ENCODE measurements around the gene IRF1.

IRF1 gene

DNA sequence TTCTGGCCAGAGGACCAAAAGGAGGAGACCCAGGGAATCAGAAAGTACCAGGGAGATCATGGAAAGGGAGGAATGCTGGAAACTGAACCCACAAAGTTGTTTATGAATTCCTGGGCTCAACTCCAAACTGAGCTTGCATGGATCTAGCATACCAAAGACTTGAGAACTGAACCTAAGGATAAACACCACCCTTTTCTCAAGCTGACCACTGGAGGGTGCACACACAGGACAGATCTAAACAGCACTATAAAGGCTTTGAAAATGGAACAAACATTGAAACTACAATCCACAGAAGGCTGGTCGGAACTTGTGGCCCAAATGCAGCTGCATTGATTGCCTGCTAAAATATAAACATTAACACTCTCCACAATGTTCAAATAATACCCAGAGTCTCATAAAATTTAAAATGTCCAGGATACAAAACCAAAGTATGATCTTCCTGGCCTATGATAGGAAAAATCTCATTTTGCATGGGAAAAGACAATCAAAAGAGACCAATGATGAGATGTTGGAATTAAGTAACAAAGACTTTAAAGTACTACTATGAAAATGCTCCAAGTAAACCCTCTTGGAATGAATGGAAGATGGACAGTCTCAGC lies 15.6 kb upstream of the IRF1 start:
- in situ Hi-C loops (cut with MboI; ENCODE audit: low sequenced_read_pairs, unreplicated experiment): no loop called here
- TF ChIP-seq, protein P1, sequence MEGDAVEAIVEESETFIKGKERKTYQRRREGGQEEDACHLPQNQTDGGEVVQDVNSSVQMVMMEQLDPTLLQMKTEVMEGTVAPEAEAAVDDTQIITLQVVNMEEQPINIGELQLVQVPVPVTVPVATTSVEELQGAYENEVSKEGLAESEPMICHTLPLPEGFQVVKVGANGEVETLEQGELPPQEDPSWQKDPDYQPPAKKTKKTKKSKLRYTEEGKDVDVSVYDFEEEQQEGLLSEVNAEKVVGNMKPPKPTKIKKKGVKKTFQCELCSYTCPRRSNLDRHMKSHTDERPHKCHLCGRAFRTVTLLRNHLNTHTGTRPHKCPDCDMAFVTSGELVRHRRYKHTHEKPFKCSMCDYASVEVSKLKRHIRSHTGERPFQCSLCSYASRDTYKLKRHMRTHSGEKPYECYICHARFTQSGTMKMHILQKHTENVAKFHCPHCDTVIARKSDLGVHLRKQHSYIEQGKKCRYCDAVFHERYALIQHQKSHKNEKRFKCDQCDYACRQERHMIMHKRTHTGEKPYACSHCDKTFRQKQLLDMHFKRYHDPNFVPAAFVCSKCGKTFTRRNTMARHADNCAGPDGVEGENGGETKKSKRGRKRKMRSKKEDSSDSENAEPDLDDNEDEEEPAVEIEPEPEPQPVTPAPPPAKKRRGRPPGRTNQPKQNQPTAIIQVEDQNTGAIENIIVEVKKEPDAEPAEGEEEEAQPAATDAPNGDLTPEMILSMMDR (IDR thresholded peaks at IDR 0.05; ENCODE audit: borderline replicate concordance, control extremely low read depth, extremely low read depth, insufficient read depth, missing control alignments): peak; percentile 52

DNA sequence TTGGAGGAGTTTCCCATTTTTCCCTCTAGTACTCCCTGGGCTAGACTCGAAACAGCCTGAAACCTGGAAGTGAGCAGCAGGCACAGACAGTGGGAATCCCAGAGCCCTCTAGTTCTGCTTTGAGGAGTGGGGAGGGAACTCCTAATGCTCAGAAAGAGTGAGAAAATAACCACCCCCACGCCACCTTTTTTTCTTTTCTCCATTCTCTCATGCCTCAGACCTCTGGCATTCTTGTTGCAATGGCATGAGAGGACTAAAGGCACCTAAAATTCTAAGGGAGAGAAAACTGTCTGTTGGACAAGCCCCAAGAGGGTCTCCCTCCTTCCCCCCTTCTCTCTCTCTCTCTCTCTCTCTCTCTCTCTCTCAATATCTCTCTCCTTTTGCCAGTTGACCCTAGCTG lies 15.1 kb upstream of the IRF1 start:
- TF ChIP-seq, protein P1 (IDR thresholded peaks at IDR 0.05; ENCODE audit: borderline replicate concordance, control extremely low read depth, extremely low read depth, insufficient read depth, missing control alignments): no peak
- in situ Hi-C loops (cut with MboI; ENCODE audit: low sequenced_read_pairs, unreplicated experiment): no loop called here
- DNase-seq (ENCODE audit: low spot score): no peak

More for the DNA sequence above, 15.6 kb upstream of the IRF1 start:
- peak; percentile 63 for DNase-seq (ENCODE audit: low spot score)

DNA sequence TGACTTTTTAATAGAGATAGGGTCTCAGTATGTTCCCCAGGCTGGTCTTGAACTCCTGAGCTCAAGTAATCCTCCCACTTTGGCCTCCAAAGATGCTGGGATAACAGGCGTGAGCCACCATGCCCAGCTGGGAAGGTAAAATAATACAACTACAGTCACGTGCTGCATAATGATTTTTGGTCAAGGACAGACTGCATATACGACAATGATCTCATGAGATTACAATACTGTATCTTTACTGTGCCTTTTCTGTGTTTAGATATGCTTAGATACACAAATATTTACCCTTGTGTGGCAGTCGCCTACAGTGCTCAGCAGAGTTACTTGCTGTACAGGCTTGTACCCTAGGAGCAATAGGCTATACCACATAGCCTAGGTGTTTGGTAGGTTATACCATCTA lies 14.2 kb upstream of the IRF1 start:
- in situ Hi-C loops (cut with MboI; ENCODE audit: low sequenced_read_pairs, unreplicated experiment): no loop called here

DNA sequence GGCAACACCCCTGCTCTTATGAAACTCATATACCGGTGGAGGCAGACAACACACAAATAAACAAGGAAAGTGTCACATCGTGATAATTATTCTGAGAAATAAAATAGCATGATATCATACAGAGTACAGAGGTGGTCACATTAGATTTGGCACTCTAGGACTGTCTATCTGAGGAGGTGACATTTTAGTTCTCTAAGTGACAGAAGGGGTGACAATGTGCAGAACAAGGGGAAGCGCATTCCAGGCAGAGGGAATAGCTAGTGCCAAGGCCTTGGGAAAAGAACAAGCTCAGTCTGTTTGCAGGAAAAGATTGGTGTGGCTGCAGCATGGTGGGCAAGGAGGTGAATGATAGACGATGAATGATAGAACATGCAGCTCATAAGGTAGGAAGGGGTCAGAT lies 12.7 kb upstream of the IRF1 start:
- TF ChIP-seq, protein P1 (IDR thresholded peaks at IDR 0.05; ENCODE audit: borderline replicate concordance, control extremely low read depth, extremely low read depth, insufficient read depth, missing control alignments): no peak
- in situ Hi-C loops (cut with MboI; ENCODE audit: low sequenced_read_pairs, unreplicated experiment): no loop called here
- no peak for DNase-seq (ENCODE audit: low spot score)

More for the DNA sequence above, 14.2 kb upstream of the IRF1 start:
- DNase-seq (ENCODE audit: low spot score): no peak
- TF ChIP-seq, protein P1 (IDR thresholded peaks at IDR 0.05; ENCODE audit: borderline replicate concordance, control extremely low read depth, extremely low read depth, insufficient read depth, missing control alignments): no peak

DNA sequence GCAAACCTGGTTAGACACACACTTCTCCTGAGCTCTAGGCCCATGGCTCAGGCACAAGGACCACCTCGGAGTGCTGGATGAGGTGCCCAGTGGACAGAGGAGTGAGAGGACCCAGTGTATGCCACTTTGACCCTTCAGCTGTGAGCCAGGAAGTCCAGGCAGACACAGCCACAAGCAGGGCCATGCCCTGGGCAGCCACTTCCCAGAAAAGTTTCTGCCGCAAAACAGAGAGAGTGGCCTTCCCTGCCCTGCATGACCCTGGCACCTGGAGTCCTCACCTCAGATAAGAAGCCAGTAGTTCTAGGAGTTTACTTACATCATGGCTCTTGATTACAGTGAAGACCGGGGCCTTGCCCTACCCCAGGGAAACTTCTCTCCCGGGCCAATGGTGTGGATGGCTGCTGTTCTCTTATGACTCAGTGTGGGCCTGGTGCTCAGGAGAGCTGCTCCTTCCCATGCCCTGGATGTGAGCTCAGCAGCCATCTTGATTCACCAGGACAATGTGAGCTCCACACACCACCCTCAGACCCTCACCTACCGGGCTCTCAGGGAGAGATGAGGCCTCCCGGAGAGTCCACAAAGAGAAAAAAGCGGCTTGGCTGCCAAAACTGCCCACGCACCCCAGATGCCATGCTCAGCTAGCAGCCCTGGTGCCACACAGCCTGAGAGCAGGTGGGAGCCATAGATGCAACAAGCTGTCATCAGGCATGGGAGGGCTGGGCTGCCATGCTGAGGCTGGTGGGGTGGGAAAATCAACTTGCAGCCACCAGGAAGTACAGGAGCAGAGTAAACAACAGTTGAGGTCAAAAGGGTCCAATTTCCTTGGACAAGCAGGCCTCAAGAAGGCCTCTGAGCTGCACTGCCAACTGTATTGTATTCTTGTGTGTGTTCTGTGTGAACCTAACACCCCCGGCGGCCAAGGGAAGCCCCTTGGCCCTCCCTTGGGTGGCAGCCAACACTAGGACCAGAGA lies 11.7 kb upstream of the IRF1 start:
- in situ Hi-C loops (cut with MboI; ENCODE audit: low sequenced_read_pairs, unreplicated experiment): no loop called here
- TF ChIP-seq, protein P1 (IDR thresholded peaks at IDR 0.05; ENCODE audit: borderline replicate concordance, control extremely low read depth, extremely low read depth, insufficient read depth, missing control alignments): no peak
- DNase-seq (ENCODE audit: low spot score): no peak

DNA sequence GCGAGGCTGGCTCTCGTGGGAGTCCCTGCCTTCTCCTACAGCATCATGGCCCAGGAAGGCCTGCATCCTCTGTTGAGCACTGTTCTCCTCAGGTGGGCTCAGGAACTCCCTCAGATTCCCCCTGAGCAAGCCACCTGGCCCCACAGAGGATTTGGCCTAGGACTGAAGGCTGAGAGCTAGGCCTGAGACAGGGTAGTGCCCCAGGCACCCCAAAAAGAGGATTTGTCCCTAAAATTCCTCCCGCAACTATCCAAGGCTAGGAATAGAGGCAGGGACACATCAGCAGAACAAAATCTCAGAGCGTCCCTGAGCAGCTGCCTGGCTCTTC lies 11.0 kb upstream of the IRF1 start:
- DNase-seq (ENCODE audit: low spot score): no peak
- TF ChIP-seq, protein P1 (IDR thresholded peaks at IDR 0.05; ENCODE audit: borderline replicate concordance, control extremely low read depth, extremely low read depth, insufficient read depth, missing control alignments): no peak
- in situ Hi-C loops (cut with MboI; ENCODE audit: low sequenced_read_pairs, unreplicated experiment): no loop called here
